DLD1 (cell line): ENCODE results near the gene TBX5.

Source experiments
- in situ Hi-C: cut with HindIII; loops from 2 replicates; pipeline ENCODE4 v1.10.0; 2017; ENCODE audit warnings: low sequenced_read_pairs

TBX5 gene

DNA sequence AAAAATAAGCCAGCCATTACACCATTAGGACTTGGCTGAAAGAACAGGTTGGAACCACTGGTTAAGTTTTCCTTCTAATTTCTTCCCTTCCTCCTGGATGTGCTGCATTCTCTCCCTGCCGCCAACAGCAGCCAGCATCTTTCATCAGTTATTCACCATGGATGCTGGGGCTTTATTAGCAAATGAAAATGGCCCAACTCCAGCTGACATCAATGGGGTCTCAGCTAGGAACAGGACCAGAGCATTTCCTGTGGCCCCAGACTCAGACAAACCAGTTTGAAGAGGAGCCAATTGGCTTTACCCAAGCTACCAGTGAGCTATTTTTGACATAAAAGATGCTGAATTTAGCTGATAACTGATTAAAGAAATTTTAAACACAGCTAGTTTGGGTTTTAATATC, 26.0 kb upstream of the TBX5 start:
- in situ Hi-C loops: no loop called here

- in situ Hi-C loops: no loop called here
Observed at GRCh38 chr12:114430306-114430705, 24.4 kb upstream of the TBX5 start.

DNA sequence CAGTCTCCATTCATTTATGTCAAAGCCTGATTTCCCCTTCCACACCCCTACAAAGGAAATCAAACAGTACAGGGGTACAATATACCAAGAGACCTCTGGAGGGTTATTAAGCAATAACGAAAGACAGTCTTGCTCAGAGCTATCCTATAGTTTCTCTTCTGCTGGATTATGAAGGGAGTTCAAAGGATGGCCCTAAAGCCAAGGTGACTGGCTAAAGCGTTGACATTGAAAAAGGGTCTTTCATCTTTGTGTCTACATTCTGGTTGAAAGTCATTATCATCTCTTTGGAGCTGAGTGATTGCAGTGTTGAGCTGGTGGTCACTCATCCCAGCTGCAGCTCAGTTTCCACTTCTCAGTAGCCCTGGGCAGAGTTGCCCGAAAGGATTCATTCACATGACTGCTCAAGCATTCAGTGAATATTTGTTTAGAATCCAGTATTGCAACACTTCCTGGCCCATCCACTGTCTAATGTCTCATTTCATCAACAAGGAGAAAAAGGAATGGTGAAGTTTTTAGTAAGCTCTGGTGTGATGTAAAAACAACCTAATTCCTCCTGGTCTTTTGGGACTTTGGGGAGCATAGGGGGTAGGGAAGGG, 19.2 kb upstream of the TBX5 start:
- in situ Hi-C loops: loop anchor here (10.0 kb wide), 1 partner anchor 70 kb away; no protein-coding TSS in a partner anchor

DNA sequence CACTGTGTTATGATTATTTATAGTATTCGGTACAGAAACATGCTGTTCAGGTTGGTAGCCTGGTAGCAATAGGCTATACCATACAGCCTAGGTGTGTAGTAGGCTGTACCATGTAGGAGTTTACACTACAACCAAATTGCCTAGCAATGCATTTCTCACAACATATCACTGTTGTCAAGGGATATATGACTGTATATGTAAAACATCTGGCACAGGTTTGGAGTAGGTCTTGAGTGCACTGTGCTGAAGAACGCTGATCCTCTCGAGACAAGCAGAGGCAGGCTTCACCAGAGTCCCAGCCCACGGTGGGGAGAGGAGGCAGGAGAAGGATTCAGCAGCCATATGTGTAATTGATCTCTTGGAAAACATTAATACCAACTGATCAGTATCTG, 15.0 kb upstream of the TBX5 start:
- in situ Hi-C loops: loop anchor here (10.0 kb wide), 1 partner anchor 66 kb away; no protein-coding TSS in a partner anchor

DNA sequence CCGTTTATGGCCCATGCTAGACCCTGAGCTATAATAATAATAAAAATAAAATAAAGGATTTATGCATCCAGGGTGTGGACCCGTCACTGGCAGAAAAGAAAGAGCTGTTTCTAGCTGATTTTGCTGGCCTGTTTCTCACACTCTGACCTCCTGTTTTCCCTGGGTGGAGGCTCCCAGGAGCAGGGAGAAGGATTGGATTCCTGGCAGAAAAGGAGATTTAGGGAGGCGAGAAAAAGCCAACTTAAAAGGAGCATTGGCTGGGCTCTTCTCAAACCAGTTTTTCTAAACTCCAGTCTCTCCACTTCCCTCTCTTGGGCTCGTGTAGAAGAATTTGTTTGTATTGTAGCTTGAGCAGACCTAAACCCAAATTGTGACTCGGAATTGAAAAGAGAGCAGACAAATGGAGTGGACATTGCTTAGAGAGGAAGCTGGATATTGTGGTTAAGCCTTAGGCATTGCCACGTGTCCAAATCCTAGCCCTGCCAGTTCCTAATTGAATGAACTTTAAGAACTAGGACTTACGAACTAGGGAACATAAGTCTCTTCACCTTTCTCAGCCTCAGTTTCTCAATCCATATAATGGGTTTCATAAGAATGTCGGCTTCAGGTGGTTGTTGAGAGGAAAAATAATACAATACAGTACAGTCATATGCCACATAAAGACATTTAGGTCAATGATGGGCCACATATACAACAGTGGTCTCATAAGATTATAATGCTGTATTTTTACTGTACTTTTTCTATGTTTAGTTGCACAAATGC, 14.4 kb upstream of the TBX5 start:
- in situ Hi-C loops: loop anchor here (10.0 kb wide), 1 partner anchor 66 kb away; no protein-coding TSS in a partner anchor

DNA sequence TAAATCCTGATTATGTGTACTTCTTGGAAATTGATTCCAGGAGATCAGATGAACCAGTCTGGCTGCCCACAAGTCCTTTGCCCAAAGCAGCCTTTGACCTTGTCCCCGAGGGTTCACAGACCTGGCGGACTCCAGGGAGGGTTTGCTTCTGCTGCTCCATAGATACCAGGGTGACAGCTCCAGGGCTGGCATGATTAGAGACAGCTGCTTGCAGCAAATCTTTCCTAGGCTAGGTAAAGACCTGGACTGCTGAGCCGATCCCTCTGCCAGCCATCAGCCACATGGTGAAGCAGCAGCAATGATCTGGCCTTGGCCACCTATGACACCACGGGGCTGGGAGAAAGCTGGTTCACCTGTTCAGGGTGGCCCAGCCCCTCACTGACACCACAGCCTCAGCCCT, 10.1 kb upstream of the TBX5 start:
- in situ Hi-C loops: no loop called here

GRCh38 chr12:114415525-114415868, 9.6 kb upstream of the TBX5 start:
- in situ Hi-C loops: no loop called here

DNA sequence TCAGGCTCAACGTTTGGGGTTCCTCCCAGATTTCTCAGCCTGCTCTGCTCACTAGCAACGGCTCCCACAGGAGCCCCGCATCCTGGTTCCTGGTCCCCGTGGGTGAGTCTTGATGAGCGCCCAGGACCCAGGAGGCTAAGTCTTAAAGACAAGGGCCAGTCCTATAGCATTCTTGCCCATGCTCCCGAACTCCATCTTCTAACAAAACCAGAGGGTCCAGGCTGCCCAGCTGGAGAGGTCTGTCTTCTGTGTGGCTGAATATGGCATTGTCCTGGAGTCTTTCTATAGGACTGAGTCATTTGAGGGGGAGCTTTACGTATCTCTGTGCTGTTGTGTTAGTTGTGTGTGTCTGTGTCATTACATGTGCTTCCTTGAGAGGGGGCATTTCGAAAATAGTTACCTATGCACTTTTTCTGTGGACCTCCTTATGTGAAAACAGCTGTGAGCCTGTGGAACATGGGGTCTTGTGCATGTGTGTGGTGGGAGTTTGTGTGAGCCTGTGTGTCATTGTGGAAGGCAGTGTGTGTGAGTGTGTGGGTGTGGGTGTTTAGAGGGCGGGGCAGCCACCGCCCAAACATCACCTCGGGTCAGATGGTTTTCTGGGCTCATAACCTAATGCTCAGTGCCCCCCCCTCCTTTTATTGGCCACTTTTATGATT, 9.1 kb upstream of the TBX5 start:
- in situ Hi-C loops: no loop called here

- in situ Hi-C loops: no loop called here
Observed at GRCh38 chr12:114414031-114414865, 8.3 kb upstream of the TBX5 start.

- in situ Hi-C loops: no loop called here
Observed at GRCh38 chr12:114412825-114413749, 7.1 kb upstream of the TBX5 start.

- in situ Hi-C loops: no loop called here
Observed at GRCh38 chr12:114412307-114412706, 6.4 kb upstream of the TBX5 start.

DNA sequence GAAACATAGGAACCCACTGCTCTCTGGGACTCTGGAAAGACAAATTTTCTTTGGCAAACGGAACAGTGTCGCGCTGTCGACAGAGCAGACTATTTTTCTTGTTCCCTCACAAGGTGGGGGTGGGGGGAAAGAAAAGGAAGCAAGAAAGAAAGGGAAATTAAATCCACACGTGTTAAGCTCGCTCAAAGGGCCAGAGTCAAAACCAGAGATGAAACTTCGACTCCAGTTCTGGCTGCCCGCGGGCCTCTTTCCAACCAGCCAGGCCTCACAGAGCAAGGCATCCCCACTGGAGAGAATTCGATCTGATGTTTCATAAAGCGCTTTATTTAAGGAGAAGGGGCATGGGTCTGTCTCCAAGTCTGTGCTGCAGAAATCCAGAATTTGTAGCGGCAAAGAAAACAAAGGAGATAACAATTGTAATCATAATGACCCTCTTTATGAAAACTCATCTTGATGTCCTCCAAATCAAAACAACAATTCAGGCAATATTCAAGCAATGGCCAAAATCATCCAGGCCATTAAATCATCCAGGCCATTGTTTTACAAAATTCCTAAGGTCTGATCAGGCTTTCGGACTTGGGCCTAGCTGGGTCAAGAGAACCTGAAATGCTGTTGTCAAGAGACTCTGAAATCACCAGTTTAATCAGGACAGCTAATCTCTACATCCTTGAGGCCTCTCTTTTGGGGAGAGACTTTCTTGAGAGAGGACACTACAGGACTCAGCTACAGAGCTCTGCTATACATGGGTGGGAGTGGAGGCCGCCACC, 5.3 kb upstream of the TBX5 start:
- in situ Hi-C loops: no loop called here

- in situ Hi-C loops: no loop called here
Observed at GRCh38 chr12:114409852-114410600, 4.1 kb upstream of the TBX5 start.

- in situ Hi-C loops: no loop called here
Observed at GRCh38 chr12:114408886-114409851, 3.2 kb upstream of the TBX5 start.

- in situ Hi-C loops: no loop called here
Observed at GRCh38 chr12:114408471-114408885, 2.5 kb upstream of the TBX5 start.

- in situ Hi-C loops: no loop called here
Observed at GRCh38 chr12:114407842-114408411, 2.0 kb upstream of the TBX5 start.
